ENCODE measurements around the gene RFNG.

RFNG gene

DNA sequence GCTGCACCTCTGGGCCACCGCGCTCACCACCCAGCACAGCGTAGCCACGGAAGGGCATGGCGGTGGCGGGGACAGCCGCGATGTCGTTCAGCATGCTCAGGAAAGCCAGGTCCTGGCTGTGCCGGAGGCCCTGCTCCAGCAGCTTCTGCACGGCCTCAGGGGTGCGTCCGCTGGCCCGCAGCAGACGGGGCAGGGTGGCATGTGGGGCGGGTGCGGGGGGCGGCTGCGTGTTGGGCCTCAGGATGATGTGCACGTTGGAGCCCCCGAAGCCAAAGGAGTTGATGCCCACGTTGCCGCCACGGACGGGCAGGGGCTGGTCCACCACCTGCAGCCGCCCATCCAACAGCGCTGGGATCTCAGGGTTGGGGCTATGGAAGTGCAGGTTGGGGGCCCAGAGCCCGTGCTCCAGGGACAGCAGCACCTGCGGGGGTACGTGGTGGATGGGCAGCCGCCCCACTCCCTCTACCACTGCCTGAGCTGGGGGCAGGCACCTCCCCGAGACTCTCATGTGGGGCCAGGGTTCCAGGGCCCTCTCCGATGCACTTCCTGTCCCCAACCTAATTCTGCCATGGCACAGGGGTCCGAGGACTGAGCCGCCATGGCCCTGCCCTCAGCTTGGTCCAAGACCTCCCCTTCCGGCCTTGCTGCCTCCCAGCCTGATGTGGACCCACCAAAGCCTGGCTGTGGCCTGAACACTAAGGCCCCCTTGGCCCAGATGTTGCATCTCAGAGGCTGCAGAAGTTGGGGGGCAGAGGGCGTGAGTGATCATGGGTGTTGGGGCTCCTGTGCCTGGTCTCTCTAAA lies 39.9 kb upstream of the RFNG start:
- Histone ChIP-seq H3K36me3 (ENCODE audit: insufficient read depth) (peaks cover 25% of the 10 kb centered on the region; the same call in 1 of the 2 replicates), H4K20me1 (ENCODE audit: insufficient read depth) (peaks cover 11% of the 10 kb centered on the region; the same call in 1 of the 2 replicates), H3K9ac (no peak overlapping the region), H3K79me2 (ENCODE audit: insufficient read depth, low read depth) (peaks cover 19% of the 10 kb centered on the region), H3K27ac (no peak overlapping the region), H3K4me2 (no peak overlapping the region), H3K4me1 (ENCODE audit: low read depth, poor library complexity, severe bottlenecking) (peaks cover 13% of the 10 kb centered on the region), H3K27me3 (ENCODE audit: insufficient read depth, low read depth) (no peaks in the 10 kb centered on the region), H2AFZ (ENCODE audit: low read depth) (no peak overlapping the region), H3K4me3 (IDR thresholded peaks at IDR 0.05; ENCODE audit: insufficient read depth, low read depth, low read length) (no peak overlapping the region)
- TF ChIP-seq, protein P1, sequence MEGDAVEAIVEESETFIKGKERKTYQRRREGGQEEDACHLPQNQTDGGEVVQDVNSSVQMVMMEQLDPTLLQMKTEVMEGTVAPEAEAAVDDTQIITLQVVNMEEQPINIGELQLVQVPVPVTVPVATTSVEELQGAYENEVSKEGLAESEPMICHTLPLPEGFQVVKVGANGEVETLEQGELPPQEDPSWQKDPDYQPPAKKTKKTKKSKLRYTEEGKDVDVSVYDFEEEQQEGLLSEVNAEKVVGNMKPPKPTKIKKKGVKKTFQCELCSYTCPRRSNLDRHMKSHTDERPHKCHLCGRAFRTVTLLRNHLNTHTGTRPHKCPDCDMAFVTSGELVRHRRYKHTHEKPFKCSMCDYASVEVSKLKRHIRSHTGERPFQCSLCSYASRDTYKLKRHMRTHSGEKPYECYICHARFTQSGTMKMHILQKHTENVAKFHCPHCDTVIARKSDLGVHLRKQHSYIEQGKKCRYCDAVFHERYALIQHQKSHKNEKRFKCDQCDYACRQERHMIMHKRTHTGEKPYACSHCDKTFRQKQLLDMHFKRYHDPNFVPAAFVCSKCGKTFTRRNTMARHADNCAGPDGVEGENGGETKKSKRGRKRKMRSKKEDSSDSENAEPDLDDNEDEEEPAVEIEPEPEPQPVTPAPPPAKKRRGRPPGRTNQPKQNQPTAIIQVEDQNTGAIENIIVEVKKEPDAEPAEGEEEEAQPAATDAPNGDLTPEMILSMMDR (conservative IDR thresholded peaks at IDR 0.05; ENCODE audit: low read depth, low read length), result no peak

DNA sequence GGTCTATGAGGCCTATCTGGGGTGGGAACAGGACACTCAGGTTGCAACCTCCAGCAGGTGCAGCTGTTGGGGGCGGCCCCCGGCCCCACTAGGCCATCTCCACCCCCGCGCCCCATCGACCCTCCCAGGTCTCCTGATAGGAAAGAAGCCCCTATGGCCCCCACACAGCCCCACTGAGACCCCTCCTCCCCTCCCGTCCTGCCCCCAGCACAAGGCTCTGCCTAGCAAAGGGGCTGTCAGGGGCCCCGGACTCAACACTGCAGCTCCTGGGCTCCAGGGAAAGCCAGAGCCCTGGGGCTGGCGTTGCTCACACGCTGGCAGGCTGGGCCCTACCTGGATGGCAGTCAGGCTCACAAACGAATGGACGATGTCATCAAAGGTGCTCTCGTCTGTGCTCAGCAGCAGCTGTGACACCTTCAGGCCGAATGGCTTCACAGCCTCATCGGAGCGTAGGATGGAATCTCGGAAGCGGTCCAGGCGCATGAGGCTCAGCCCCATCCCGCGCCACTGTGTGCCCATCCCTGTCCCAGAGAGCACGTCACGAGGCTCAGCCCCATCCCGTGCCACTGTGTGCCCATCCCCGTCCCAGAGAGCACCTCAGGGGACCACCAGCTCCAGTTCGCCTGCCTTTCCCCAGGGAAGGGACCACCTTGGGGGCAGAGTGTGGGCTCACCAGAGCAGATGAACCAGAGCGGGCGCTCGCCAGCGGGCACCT lies 39.1 kb upstream of the RFNG start:
- no peak overlapping the region for H3K27ac ChIP-seq
- H3K4me1 ChIP-seq (ENCODE audit: low read depth, poor library complexity, severe bottlenecking), result peaks cover 6% of the 10 kb centered on the region
- H4K20me1 ChIP-seq (ENCODE audit: insufficient read depth), result peaks cover 5% of the 10 kb centered on the region; the same call in 1 of the 2 replicates
- H3K27me3 ChIP-seq (ENCODE audit: insufficient read depth, low read depth), result no peaks in the 10 kb centered on the region
- TF ChIP-seq, protein P1 (conservative IDR thresholded peaks at IDR 0.05; ENCODE audit: low read depth, low read length), result no peak
- H3K79me2 ChIP-seq (ENCODE audit: insufficient read depth, low read depth), result peaks cover 11% of the 10 kb centered on the region
- no peak overlapping the region for H2AFZ ChIP-seq (ENCODE audit: low read depth)
- H3K4me3 ChIP-seq (IDR thresholded peaks at IDR 0.05; ENCODE audit: insufficient read depth, low read depth, low read length), result no peak overlapping the region
- H3K9ac ChIP-seq, result no peak overlapping the region
- no peak overlapping the region for H3K4me2 ChIP-seq
- H3K36me3 ChIP-seq (ENCODE audit: insufficient read depth), result peaks cover 32% of the 10 kb centered on the region; the same call in 1 of the 2 replicates

DNA sequence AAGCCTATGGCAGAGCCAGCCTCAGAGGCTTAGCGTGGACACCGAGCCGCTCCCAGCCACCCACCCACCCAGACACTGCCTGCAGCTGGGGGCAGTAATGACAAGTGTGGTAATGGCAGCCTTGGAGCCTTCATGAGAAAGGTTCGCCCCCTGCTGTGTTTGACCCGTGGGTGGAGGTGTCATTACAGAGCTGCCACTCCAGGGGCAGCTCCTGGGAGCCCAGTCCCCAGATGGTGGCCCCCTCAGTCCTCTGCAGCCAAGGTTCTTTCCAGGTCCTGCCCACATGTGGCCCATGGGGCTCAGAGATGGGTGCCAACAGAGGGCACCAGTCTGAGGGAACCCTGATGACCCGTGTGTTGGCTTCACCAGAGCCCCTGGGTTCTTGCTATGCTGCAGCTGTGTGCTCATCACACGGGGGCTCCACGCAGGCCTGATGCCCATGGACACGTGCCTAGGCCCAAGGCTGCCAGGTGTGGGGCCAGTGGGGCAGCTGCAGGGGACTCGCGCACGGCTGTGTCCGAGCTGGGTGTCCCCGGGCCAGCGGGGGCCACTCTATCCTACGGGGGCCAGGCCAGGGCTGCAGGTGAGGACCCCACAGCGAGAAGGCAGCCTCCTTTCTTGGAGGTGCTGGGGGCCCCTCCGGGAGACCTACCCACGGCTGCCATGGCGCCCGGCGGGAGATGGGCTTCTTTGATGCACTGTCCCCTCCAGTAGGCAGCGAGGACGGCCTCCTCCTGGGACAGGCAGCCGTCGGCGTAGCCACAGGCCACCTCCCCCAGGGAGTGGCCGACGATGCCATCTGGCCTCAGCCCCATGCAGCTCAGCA lies 38.3 kb upstream of the RFNG start:
- Histone ChIP-seq H2AFZ (ENCODE audit: low read depth) (no peak overlapping the region), H3K4me1 (ENCODE audit: low read depth, poor library complexity, severe bottlenecking) (peaks cover under 1% of the 10 kb centered on the region), H4K20me1 (ENCODE audit: insufficient read depth) (no peaks in the 10 kb centered on the region), H3K27me3 (ENCODE audit: insufficient read depth, low read depth) (no peaks in the 10 kb centered on the region), H3K4me2 (no peak overlapping the region), H3K9ac (no peak overlapping the region), H3K79me2 (ENCODE audit: insufficient read depth, low read depth) (peaks cover 3% of the 10 kb centered on the region; the same call in 1 of the 2 replicates), H3K27ac (no peak overlapping the region), H3K36me3 (ENCODE audit: insufficient read depth) (peaks cover 35% of the 10 kb centered on the region; the same call in 1 of the 2 replicates), H3K4me3 (IDR thresholded peaks at IDR 0.05; ENCODE audit: insufficient read depth, low read depth, low read length) (no peak overlapping the region)
- TF ChIP-seq, protein P1 (conservative IDR thresholded peaks at IDR 0.05; ENCODE audit: low read depth, low read length), result no peak

Data from KMS-11 (cell line).